ENCODE data around the gene MACROD2. TPM values are rescaled to one million over a fixed set of nuclear protein-coding genes. Genes with fewer than 3 reads are reported as not detected.

Gene MACROD2
- total RNA-seq, 1 donor from 2014 or later: 6.4 TPM

DNA sequence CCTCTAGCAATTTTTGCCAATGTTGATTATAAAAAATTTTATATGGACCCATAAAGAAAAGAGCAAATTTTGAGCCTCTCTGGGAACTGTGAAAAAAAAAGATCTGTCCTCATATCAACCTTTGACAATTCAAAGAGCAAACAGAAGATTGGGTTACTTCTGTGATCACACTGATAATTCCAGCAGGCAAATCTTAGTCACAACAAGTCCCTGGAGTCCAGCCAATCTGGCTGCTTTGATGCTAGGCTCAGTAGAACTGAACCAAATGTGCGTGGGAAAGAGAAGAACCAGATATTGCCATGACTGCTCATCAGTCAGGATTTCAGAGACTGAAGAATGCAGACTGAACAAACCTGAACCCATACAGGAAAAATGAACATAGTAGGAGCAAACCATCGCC, 780.5 kb downstream of the MACROD2 start:
- TF ChIP-seq CTCF (conservative IDR thresholded peaks at IDR 0.05): no peak
- no peaks in the 10 kb centered on the region for H3K27me3 Mint-ChIP-seq (ENCODE audit: low read depth)

DNA sequence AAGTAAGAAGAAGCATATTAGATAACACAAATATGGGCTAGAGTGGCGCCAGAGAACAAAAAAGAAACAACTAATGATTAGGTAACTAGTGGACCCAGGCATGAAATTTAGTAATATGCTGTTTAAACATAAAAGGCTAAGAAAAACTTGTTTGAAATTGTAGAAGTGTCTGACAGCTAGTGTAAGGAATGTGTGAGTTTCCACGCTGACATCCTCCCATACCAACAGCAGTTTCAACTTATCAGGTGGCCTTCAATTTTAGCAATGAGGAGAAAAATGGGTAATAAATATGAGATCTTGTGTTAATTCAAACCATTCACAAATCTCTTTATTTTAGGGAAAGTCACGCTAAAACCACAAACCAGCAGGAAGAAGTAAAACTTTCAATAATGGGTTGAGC, 782.3 kb downstream of the MACROD2 start:
- no peak for TF ChIP-seq CTCF (conservative IDR thresholded peaks at IDR 0.05)
- Mint-ChIP-seq H3K27ac (ENCODE audit: unreplicated experiment) (no peak overlapping the region), H3K27me3 (ENCODE audit: low read depth) (no peaks in the 10 kb centered on the region), H3K4me3 (no peak overlapping the region), H3K4me1 (no peaks in the 10 kb centered on the region), H3K36me3 (ENCODE audit: low read depth) (no peaks in the 10 kb centered on the region), H3K9me3 (no peaks in the 10 kb centered on the region)
- no peak for DNase-seq (ENCODE audit: low read depth, low spot score)

More for the DNA sequence above, 780.5 kb downstream of the MACROD2 start:
- no peak overlapping the region for H3K27ac Mint-ChIP-seq (ENCODE audit: unreplicated experiment)
- H3K4me1 Mint-ChIP-seq: no peaks in the 10 kb centered on the region
- H3K4me3 Mint-ChIP-seq: no peak overlapping the region
- no peak for DNase-seq (ENCODE audit: low read depth, low spot score)
- H3K9me3 Mint-ChIP-seq: peaks cover 3% of the 10 kb centered on the region
- no peaks in the 10 kb centered on the region for H3K36me3 Mint-ChIP-seq (ENCODE audit: low read depth)

DNA sequence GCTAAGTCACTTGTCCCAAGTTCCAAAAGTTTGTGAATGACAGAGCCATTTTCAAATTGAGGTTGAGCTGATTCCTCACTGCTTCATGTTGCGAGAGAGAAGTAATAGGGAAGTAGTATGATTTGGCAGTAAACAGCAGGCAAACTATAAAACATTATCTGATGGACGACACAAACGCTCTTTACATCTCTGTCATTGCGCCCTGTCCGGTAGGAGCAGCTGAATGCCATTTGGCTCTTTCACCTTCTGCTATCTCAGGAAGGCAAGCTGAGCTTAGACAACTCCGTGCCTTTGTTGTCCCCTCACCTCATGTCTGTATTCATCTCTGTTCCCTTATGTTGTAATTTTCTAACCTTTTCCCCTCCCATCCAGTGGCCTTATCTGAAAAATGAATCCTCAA, 782.8 kb downstream of the MACROD2 start:
- no peak for DNase-seq (ENCODE audit: low read depth, low spot score)
- Mint-ChIP-seq H3K27me3 (ENCODE audit: low read depth) (no peaks in the 10 kb centered on the region), H3K9me3 (no peaks in the 10 kb centered on the region), H3K4me3 (no peak overlapping the region), H3K27ac (ENCODE audit: unreplicated experiment) (no peak overlapping the region), H3K4me1 (no peaks in the 10 kb centered on the region), H3K36me3 (ENCODE audit: low read depth) (no peaks in the 10 kb centered on the region)
- TF ChIP-seq CTCF (conservative IDR thresholded peaks at IDR 0.05): no peak

DNA sequence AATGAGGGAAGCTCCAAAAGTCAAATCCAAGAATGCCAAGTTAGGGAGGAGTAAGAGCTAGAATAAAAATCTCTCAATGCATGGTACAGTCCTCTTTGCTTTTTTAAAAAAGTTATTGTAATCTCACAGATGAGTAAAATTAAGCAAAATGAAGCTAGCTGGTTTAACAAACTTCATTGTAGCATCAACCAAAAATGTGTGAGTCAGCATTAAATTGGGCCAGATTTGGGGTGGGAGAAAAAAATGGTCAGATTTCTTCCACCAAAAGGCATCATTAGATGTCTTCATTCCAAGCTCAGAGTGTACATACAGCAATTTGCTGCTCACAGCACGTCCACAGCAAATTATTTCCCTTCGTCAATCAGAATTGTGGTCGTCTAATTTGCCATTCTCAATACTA, 783.6 kb downstream of the MACROD2 start:
- Mint-ChIP-seq H3K9me3 (no peaks in the 10 kb centered on the region), H3K4me3 (no peak overlapping the region), H3K4me1 (no peaks in the 10 kb centered on the region), H3K27me3 (ENCODE audit: low read depth) (no peaks in the 10 kb centered on the region), H3K27ac (ENCODE audit: unreplicated experiment) (no peak overlapping the region), H3K36me3 (ENCODE audit: low read depth) (no peaks in the 10 kb centered on the region)
- DNase-seq (ENCODE audit: low read depth, low spot score): no peak
- no peak for TF ChIP-seq CTCF (conservative IDR thresholded peaks at IDR 0.05)

DNA sequence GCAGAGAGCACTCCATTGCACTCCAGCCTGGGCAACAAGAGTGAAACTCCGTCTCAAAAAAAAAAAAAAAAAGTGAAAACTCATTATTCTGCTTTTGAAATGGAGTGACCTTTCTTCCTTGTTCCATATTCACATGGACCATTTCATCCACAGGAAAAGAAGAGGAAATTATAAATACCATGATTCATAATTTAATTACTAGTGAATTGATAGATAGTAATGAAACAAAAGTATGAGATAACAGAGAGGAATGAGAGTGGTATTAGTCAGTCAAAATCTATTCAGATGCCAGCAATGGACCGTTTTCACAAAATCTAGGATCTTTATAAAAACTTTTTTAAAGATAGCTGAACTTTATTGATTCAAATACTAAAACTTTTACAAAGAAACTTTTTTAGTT, 785.2 kb downstream of the MACROD2 start:
- no peak for DNase-seq (ENCODE audit: low read depth, low spot score)
- Mint-ChIP-seq H3K36me3 (ENCODE audit: low read depth) (no peaks in the 10 kb centered on the region), H3K4me1 (peaks cover 7% of the 10 kb centered on the region), H3K27ac (ENCODE audit: unreplicated experiment) (no peak overlapping the region), H3K27me3 (ENCODE audit: low read depth) (no peaks in the 10 kb centered on the region), H3K9me3 (no peaks in the 10 kb centered on the region), H3K4me3 (no peak overlapping the region)
- TF ChIP-seq CTCF (conservative IDR thresholded peaks at IDR 0.05): no peak

DNA sequence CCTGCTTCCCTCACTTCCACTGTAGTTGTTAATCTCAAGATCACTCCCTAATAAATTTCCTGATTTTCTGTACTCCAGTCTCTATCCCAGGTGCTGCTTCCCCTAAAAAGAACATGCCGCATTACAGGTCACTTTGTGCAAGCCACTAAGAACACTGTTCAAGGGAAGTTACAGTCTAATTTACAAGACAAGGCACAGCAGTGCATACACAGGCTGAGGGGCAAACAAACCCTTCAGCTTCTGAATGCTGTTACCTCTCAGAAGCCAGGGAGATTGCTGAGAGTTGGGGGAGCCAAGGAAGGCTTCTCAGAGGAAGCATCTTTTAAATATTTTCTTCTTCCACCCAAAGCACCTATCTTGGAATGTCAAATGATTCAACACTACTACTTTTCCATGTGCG, 787.4 kb downstream of the MACROD2 start:
- TF ChIP-seq CTCF (conservative IDR thresholded peaks at IDR 0.05): no peak
- no peaks in the 10 kb centered on the region for H3K27me3 Mint-ChIP-seq (ENCODE audit: low read depth)
- H3K27ac Mint-ChIP-seq (ENCODE audit: unreplicated experiment): no peak overlapping the region
- peaks cover 19% of the 10 kb centered on the region for H3K4me1 Mint-ChIP-seq
- DNase-seq (ENCODE audit: low read depth, low spot score): no peak
- no peak overlapping the region for H3K4me3 Mint-ChIP-seq
- H3K9me3 Mint-ChIP-seq: no peaks in the 10 kb centered on the region
- no peaks in the 10 kb centered on the region for H3K36me3 Mint-ChIP-seq (ENCODE audit: low read depth)

Data from neural crest cell (in vitro differentiated cells).